NB4 (cell line): ENCODE results near the gene HS3ST1.

Source experiments
- DNase-seq: peaks from one replicate; pipeline ENCODE4 v3.0.0; 2010; ENCODE audit warnings: low read depth
- H3K4me3 ChIP-seq: one replicate; pipeline ENCODE4 v1.5.1; 2011; ENCODE audit warnings: mild to moderate bottlenecking, low read depth, low read length, moderate library complexity
- MYC ChIP-seq: IDR thresholded peaks from 2 replicates; pipeline ENCODE4 v1.6.1; 2011; ENCODE audit warnings: low read depth, low read length
- POLR2A ChIP-seq: IDR thresholded peaks from 2 replicates; pipeline ENCODE4 v1.6.1; 2011; ENCODE audit warnings: mild to moderate bottlenecking; ENCODE audit not compliant: insufficient read length; ENCODE audit errors: extremely low read depth
- TF ChIP-seq, protein P1 (sequence below): IDR thresholded peaks from one replicate; pipeline ENCODE4 v1.5.1; 2012; ENCODE audit warnings: low read depth, low read length
- TF ChIP-seq, protein P2 (sequence below): IDR thresholded peaks from 2 replicates; pipeline ENCODE4 v1.6.1; 2011; ENCODE audit warnings: low read depth, low read length

The HS3ST1 gene

DNA sequence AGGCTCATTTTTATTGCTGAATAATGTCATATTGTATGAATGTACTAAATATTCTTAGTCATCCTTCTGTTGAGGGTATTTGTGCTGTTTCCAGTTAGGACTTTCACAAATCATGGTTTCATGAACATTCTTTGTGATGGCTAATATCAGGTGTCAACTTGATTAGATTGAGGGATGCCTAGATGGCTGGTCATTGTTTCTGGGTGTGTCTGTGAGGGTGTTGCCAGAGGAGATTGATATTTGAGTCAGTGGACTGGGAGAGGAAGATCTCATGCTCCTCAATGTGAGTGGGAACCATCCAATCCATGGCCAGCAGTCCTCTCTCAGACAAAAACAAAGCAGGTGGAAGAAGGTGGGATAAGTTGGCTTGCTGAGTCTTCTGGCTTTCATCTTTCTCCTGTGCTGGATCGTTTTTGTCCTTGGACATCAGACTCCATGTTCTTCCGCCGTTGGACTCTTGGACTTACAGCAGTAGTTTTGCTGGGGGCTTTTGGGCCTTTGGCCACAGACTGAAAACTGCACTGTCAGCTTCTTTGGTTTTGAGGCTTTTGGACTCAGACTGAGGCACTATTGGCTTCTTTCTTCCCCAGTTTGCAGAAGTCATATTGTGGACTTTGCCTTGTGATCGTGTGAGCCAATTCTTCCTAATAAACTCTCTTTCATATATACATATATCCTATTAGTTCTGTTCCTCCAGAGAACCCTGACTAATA lies 11.9 kb upstream of the HS3ST1 start:
- H3K4me3 ChIP-seq, result no peak overlapping the region
- no peak for DNase-seq
- TF ChIP-seq POLR2A (no peak), MYC (no peak)
- TF ChIP-seq, protein P1, sequence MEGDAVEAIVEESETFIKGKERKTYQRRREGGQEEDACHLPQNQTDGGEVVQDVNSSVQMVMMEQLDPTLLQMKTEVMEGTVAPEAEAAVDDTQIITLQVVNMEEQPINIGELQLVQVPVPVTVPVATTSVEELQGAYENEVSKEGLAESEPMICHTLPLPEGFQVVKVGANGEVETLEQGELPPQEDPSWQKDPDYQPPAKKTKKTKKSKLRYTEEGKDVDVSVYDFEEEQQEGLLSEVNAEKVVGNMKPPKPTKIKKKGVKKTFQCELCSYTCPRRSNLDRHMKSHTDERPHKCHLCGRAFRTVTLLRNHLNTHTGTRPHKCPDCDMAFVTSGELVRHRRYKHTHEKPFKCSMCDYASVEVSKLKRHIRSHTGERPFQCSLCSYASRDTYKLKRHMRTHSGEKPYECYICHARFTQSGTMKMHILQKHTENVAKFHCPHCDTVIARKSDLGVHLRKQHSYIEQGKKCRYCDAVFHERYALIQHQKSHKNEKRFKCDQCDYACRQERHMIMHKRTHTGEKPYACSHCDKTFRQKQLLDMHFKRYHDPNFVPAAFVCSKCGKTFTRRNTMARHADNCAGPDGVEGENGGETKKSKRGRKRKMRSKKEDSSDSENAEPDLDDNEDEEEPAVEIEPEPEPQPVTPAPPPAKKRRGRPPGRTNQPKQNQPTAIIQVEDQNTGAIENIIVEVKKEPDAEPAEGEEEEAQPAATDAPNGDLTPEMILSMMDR, result no peak
- TF ChIP-seq, protein P2, sequence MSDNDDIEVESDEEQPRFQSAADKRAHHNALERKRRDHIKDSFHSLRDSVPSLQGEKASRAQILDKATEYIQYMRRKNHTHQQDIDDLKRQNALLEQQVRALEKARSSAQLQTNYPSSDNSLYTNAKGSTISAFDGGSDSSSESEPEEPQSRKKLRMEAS, result no peak

DNA sequence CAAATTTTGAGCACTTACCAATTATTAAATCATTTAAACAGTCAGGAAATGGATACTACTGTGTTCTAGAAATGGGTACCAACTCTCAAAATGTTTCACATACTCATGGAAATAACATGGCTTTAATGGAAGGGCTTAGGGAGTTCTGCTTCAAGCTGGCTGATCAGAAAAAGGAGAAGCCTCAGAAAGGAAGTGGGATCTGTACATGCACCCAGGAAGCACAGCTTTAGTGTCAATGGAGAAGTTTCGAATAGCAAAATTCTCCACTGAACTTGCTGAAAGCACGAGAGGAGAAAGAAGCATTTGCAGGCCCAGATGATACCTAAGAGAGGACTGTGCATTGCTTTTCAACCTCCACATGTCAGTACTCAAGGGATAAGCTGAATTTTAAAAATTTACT lies 11.1 kb upstream of the HS3ST1 start:
- DNase-seq, result peak; percentile 36
- no peak overlapping the region for H3K4me3 ChIP-seq
- TF ChIP-seq MYC, result no peak
- no peak for TF ChIP-seq POLR2A
- TF ChIP-seq, protein P1, result no peak
- TF ChIP-seq, protein P2, result no peak

DNA sequence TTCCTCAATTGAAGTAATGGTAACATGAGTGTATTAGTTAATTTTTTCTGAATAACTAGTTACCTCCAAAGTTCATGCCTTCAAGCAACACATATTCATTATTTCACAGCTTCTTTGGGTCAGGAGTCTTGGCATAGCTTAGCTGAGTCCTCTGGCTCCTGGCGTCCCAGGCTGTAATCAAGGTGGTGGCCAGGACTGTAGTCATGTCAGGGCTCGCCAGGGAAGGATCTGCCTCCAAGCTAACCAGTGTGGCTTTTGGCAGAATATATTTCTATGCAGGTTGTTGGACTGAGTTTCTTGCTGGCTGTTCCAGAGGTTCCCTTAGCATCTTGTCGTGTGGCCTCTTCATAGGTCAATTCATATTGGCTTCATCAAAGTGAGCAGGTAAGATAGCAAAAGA lies 10.0 kb upstream of the HS3ST1 start:
- TF ChIP-seq, protein P1, result no peak
- TF ChIP-seq POLR2A (no peak), MYC (no peak)
- TF ChIP-seq, protein P2, result no peak
- no peak for DNase-seq

DNA sequence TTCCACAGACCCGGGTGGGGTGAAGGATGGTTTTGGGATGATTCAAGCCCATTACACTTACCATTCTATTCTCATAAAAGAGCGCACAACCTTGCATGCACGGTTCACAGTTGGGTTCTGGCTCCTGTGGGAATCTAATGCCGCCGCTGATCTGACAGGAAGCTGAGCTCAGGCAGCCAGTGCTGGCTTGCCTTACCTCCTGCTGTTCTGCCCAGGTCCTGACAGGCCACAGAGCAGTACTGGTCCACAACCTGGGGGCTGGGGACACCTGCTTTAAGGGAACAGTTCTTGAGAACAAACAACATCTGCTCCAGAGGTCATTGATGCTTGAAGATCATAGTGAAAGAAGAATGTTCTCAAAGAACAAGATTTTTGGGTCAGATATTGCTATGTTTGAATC lies 8.0 kb upstream of the HS3ST1 start:
- TF ChIP-seq, protein P1, result no peak
- no peak for TF ChIP-seq POLR2A
- TF ChIP-seq, protein P2, result no peak
- TF ChIP-seq MYC, result no peak
- no peak for DNase-seq
- no peak overlapping the region for H3K4me3 ChIP-seq

More for the DNA sequence above, 10.0 kb upstream of the HS3ST1 start:
- no peak overlapping the region for H3K4me3 ChIP-seq

DNA sequence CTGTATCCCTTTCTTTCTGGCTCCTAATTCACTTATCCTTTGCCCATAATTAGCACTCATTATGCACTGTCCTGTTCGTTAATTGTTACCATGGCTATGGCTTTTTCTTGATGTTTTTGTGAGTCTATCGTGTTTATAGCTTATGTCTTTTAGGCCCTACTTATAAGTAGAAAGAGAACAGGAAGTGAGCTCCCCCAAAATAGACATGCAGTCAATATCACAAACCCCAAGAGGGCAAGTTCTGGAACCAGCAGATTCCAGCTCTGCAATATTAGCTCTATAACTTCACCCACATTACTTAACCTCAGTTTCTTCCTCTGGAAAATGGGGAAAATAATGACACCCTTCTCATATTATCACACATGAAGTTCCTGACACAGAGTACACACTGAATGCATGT lies 7.4 kb upstream of the HS3ST1 start:
- H3K4me3 ChIP-seq, result no peak overlapping the region
- TF ChIP-seq, protein P2, result no peak
- TF ChIP-seq MYC (no peak), POLR2A (no peak)
- TF ChIP-seq, protein P1, result no peak
- DNase-seq, result no peak
